DMS 273 (cell line): Measurements from ENCODE around the gene ATP8A2.
"Not testable (repeated sequence)": the region's sequence is repeated elsewhere in the genome, so short reads cannot be mapped to it uniquely, and the experiment has no call there.

ENCODE experiments used
- DNase-seq: peaks from one replicate; lab custom pipeline; 2025; ENCODE audit not compliant: unreplicated experiment; lab: John Stamatoyannopoulos, UW

Gene ATP8A2

GRCh38 chr13:25538276-25538675 is 166.5 kb downstream of the ATP8A2 start:
- DNase-seq, result no peak

- no peak for DNase-seq
Measured at GRCh38 chr13:25541434-25542123, 169.8 kb downstream of the ATP8A2 start.

- DNase-seq, result not testable (repeated sequence)
Measured at GRCh38 chr13:25548991-25549390, 177.2 kb downstream of the ATP8A2 start.

- no peak for DNase-seq
Measured at GRCh38 chr13:25561812-25562211, 190.0 kb downstream of the ATP8A2 start.

- DNase-seq, result no peak
Measured at GRCh38 chr13:25570185-25570584, 198.4 kb downstream of the ATP8A2 start.

GRCh38 chr13:25571237-25571636 is 199.5 kb downstream of the ATP8A2 start:
- no peak for DNase-seq

GRCh38 chr13:25572171-25572570 is 200.4 kb downstream of the ATP8A2 start:
- DNase-seq, result not testable (repeated sequence)

- peak; percentile 94 for DNase-seq
Measured at GRCh38 chr13:25574437-25575411, 202.9 kb downstream of the ATP8A2 start.

GRCh38 chr13:25575562-25575961 is 203.8 kb downstream of the ATP8A2 start:
- no peak for DNase-seq

GRCh38 chr13:25578526-25578925 is 206.8 kb downstream of the ATP8A2 start:
- DNase-seq, result no peak

- DNase-seq, result no peak
Measured at GRCh38 chr13:25579221-25579620, 207.4 kb downstream of the ATP8A2 start.

- DNase-seq, result peak; percentile 55
Measured at GRCh38 chr13:25581351-25581750, 209.6 kb downstream of the ATP8A2 start.

GRCh38 chr13:25584087-25584486 is 212.3 kb downstream of the ATP8A2 start:
- DNase-seq, result no peak

GRCh38 chr13:25585000-25585399 is 213.2 kb downstream of the ATP8A2 start:
- peak; percentile 29 for DNase-seq

GRCh38 chr13:25587326-25587980 is 215.7 kb downstream of the ATP8A2 start:
- no peak for DNase-seq

- DNase-seq, result no peak
Measured at GRCh38 chr13:25588336-25589060, 216.7 kb downstream of the ATP8A2 start.

GRCh38 chr13:25598421-25598820 is 226.6 kb downstream of the ATP8A2 start:
- DNase-seq, result no peak

- no peak for DNase-seq
Measured at GRCh38 chr13:25602176-25602575, 230.4 kb downstream of the ATP8A2 start.

GRCh38 chr13:25604106-25604505 is 232.3 kb downstream of the ATP8A2 start:
- DNase-seq, result no peak

- DNase-seq, result peak; percentile 17
Measured at GRCh38 chr13:25607096-25607495, 235.3 kb downstream of the ATP8A2 start.

- peak; percentile 90 for DNase-seq
Measured at GRCh38 chr13:25608181-25608580, 236.4 kb downstream of the ATP8A2 start.
